IMR-90 (cell line): ENCODE measurements around the gene UBE2J1. TPM values are rescaled to one million over a fixed set of nuclear protein-coding genes. Genes with fewer than 3 reads are reported as not detected.

Source experiments
- ATAC-seq: fragments of 200-7000 bp; cut with Tn5 transposase; 2 replicates; pipeline ENCODE4 v1.9.1; 2020; ENCODE audit warnings: low read depth, mild to moderate bottlenecking, moderate library complexity
- BruUV-seq: library from RNA; stranded (reverse); fragments of 400-500 nt; replicated peaks from 2 replicates; lab custom pipeline; 2021; lab: Mats Ljungman, UMichigan
- CTCF ChIA-PET: fragments of 300-600 bp; formaldehyde crosslinking; extraction: SDS; loops from one replicate; lab custom pipeline; 2021; ENCODE audit warnings: antibody characterized with exemption; lab: Yijun Ruan, JAX
- POLR2A ChIA-PET: fragments of 300-600 bp; sonication (Branson Sonifier 250); formaldehyde crosslinking; loops from one replicate; lab custom pipeline; 2022; ENCODE audit warnings: antibody characterized with exemption; ENCODE audit not compliant: unreplicated experiment; lab: Charles Lee
- DNase-seq: peaks from one replicate; pipeline ENCODE4 v3.0.0; 2013
- H2AFZ ChIP-seq: replicated peaks from 2 replicates; pipeline ENCODE3; 2013; ENCODE audit warnings: low read length, mild to moderate bottlenecking; ENCODE audit not compliant: poor library complexity
- H2AK5ac ChIP-seq: 2 replicates; pipeline ENCODE4 v1.6.1; 2013; ENCODE audit warnings: low read depth, low read length, inconsistent platforms
- H2AK9ac ChIP-seq: replicated peaks from 2 replicates; pipeline ENCODE3; 2013; ENCODE audit warnings: mild to moderate bottlenecking, low read depth, low read length, moderate library complexity; ENCODE audit not compliant: poor library complexity
- H2BK120ac ChIP-seq: 2 replicates; pipeline ENCODE4 v1.6.1; 2013; ENCODE audit warnings: low read depth, low read length, inconsistent platforms
- H2BK15ac ChIP-seq: 3 replicates; pipeline ENCODE4 v1.6.1; 2013; ENCODE audit warnings: low read depth, low read length, inconsistent platforms
- H2BK20ac ChIP-seq: 2 replicates; pipeline ENCODE4 v1.6.1; 2013; ENCODE audit warnings: low read depth, mild to moderate bottlenecking, inconsistent platforms, low read length, moderate library complexity
- H2BK5ac ChIP-seq: 2 replicates; pipeline ENCODE4 v1.6.1; 2013; ENCODE audit warnings: mild to moderate bottlenecking, low read depth, low read length, inconsistent platforms; ENCODE audit not compliant: poor library complexity, severe bottlenecking
- H3K14ac ChIP-seq: replicated peaks from 2 replicates; pipeline ENCODE4 v1.6.1; 2013; ENCODE audit warnings: low read depth, low read length, inconsistent platforms
- H3K18ac ChIP-seq: 2 replicates; pipeline ENCODE4 v1.6.1; 2013; ENCODE audit warnings: low read depth, low read length, control low read depth
- H3K23ac ChIP-seq: 2 replicates; pipeline ENCODE4 v1.6.1; 2013; ENCODE audit warnings: low read depth, low read length, inconsistent platforms
- H3K27ac ChIP-seq: 2 replicates; pipeline ENCODE4 v1.5.1; 2013; ENCODE audit warnings: mild to moderate bottlenecking, control low read depth, low read length; ENCODE audit not compliant: insufficient read depth
- H3K27me3 ChIP-seq: 2 replicates; pipeline ENCODE4 v1.6.1; 2013; ENCODE audit warnings: low read length; ENCODE audit not compliant: control insufficient read depth, insufficient read depth
- H3K36me3 ChIP-seq: 2 replicates; pipeline ENCODE4 v1.6.1; 2013; ENCODE audit warnings: low read length, mixed read lengths; ENCODE audit not compliant: control insufficient read depth, insufficient read depth
- H3K4ac ChIP-seq: 2 replicates; pipeline ENCODE4 v1.6.1; 2013; ENCODE audit warnings: low read depth, low read length, inconsistent platforms
- H3K4me1 ChIP-seq: 2 replicates; pipeline ENCODE4 v1.6.1; 2013; ENCODE audit warnings: low read length, mixed read lengths; ENCODE audit not compliant: control insufficient read depth, insufficient read depth
- H3K4me2 ChIP-seq: 2 replicates; pipeline ENCODE4 v1.6.1; 2013; ENCODE audit warnings: low read depth, mild to moderate bottlenecking, control low read depth, low read length, moderate library complexity
- H3K4me3 ChIP-seq: 2 replicates; pipeline ENCODE4 v1.5.1; 2013; ENCODE audit warnings: low read depth, mild to moderate bottlenecking, control low read depth, low read length, moderate library complexity; ENCODE audit not compliant: insufficient read depth
- H3K56ac ChIP-seq: 2 replicates; pipeline ENCODE4 v1.6.1; 2013; ENCODE audit warnings: low read length, inconsistent platforms; ENCODE audit not compliant: insufficient read depth; ENCODE audit errors: extremely low read depth
- H3K79me1 ChIP-seq, 2 experiments: 2 replicates each; pipeline ENCODE4 v1.6.1; 2013; ENCODE audit warnings: low read length in 2 of 2, inconsistent platforms in 1 of 2, low read depth in 1 of 2
- H3K9ac ChIP-seq: 2 replicates; pipeline ENCODE4 v1.6.1; 2013; ENCODE audit warnings: low read depth, low read length, control low read depth
- H3K9me1 ChIP-seq: 2 replicates; pipeline ENCODE4 v1.6.1; 2013; ENCODE audit warnings: low read length, inconsistent platforms; ENCODE audit not compliant: insufficient read depth
- H3K9me3 ChIP-seq: 2 replicates; pipeline ENCODE4 v1.6.1; 2013; ENCODE audit warnings: low read length; ENCODE audit not compliant: control insufficient read depth, insufficient read depth
- H4K20me1 ChIP-seq: 2 replicates; pipeline ENCODE4 v1.6.1; 2013; ENCODE audit warnings: low read length, inconsistent platforms; ENCODE audit not compliant: insufficient read depth
- H4K5ac ChIP-seq: 2 replicates; pipeline ENCODE4 v1.6.1; 2013; ENCODE audit warnings: mild to moderate bottlenecking, low read depth, low read length, control low read depth
- H4K8ac ChIP-seq, 2 experiments: 2 replicates each; pipeline ENCODE4 v1.6.1; 2013; ENCODE audit warnings: low read depth in 2 of 2, low read length in 2 of 2, control low read depth in 1 of 2, inconsistent platforms in 1 of 2
- H4K91ac ChIP-seq: 2 replicates; pipeline ENCODE4 v1.6.1; 2013; ENCODE audit warnings: low read depth, low read length, inconsistent platforms; ENCODE audit not compliant: insufficient read depth
- CEBPB ChIP-seq: IDR thresholded peaks from 2 replicates; pipeline ENCODE4 v1.6.1; 2012; ENCODE audit warnings: low read depth, low read length, improper control_type of control experiment
- MAFK ChIP-seq: IDR thresholded peaks from 2 replicates; pipeline ENCODE4 v1.6.1; 2012; ENCODE audit warnings: low read depth, low read length, improper control_type of control experiment
- NFE2L2 ChIP-seq: fragments of 150-350 bp; IDR thresholded peaks from 2 replicates; pipeline ENCODE4 v1.6.1; 2016; ENCODE audit warnings: low read depth, mild to moderate bottlenecking, low read length
- POLR2A ChIP-seq: IDR thresholded peaks from 2 replicates; pipeline ENCODE4 v1.6.1; 2012; ENCODE audit warnings: mild to moderate bottlenecking, low read depth, low read length
- RAD21 ChIP-seq: IDR thresholded peaks from 2 replicates; pipeline ENCODE4 v1.6.1; 2012; ENCODE audit warnings: low read length, improper control_type of control experiment
- WGBS, 2 experiments: methylation state at CpG; one replicate each; pipeline versions ENCODE4 v1.1.5 to v1.1.7; 2013; ENCODE audit warnings: missing lambda C conversion rate in 2 of 2; ENCODE audit not compliant: insufficient read length in 1 of 2; ENCODE audit errors: extremely low coverage in 2 of 2; 5-methylcytosine and 5-hydroxymethylcytosine counted together
- dilution Hi-C: fragments of 300-500 bp; cut with HindIII; formaldehyde crosslinking; loops from one replicate; pipeline ENCODE4 v1.14.3; 2018; ENCODE audit warnings: low sequenced_read_pairs; ENCODE audit not compliant: unreplicated experiment
- in situ Hi-C: fragments of 300-500 bp; cut with MboI; formaldehyde crosslinking; loops from 3 replicates; pipeline ENCODE4 v1.14.3; 2019; ENCODE audit warnings: low sequenced_read_pairs, inconsistent platforms, mixed read lengths
- intact Hi-C: fragments of 100-400 bp; cut with micrococcal nuclease; formaldehyde crosslinking; loops from 2 replicates; pipeline ENCODE4 v1.10.0; 2022
- polyA plus RNA-seq, 3 experiments: library from polyadenylated mRNA; depleted of rRNA; stranded (reverse); fragments of >200 nt; gene quantifications; 2 replicates each; pipeline ENCODE4 v1.2.3, GENCODE V29; 2012; ENCODE audit warnings: low replicate concordance in 1 of 3
- total RNA-seq: library from RNA; depleted of rRNA; stranded (reverse); fragments of >200 nt; gene quantifications from 2 replicates; pipeline ENCODE4 v1.2.3, GENCODE V29; 2012
- TF ChIP-seq, protein P1 (sequence below): conservative IDR thresholded peaks from 2 replicates; pipeline ENCODE4 v1.5.1; 2012; ENCODE audit warnings: mild to moderate bottlenecking, low read depth, low read length, improper control_type of control experiment

UBE2J1 gene
- total and polyA plus RNA-seq, 2 of the 4 experiments (the other 2 are of a cell fraction) = 20.9 to 35.3 TPM

DNA sequence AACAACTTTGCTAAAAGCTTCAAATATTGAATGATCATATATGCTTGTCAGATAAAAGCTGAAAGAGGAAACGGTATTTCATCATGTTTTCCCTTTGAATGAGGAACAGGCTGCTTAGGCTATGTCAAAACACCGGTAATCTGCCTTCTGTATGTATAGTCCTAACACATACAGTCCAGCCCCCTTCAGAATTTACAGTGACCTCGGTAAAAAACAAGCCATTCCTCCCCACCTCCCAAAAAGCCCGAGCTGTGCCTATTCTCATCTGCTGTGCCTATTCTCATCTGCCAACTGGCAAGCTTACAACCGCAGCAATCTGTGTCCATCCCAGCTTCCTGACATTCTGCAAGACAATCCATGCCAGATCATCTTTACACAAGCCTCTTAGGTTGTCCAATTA is 26.8 kb upstream of the UBE2J1 start:
- H2AK5ac ChIP-seq = no peak overlapping the region
- DNase-seq (no peak), ATAC-seq (no peak)
- H3K9me3 ChIP-seq = no peaks in the 10 kb centered on the region
- no peak overlapping the region for H2BK15ac ChIP-seq
- POLR2A ChIA-PET = no interaction called here
- 10% methylated on average over 2 of the region's 5 CpGs; no CpG with 5 or more reads in 1 of the 2 experiments for WGBS, 2 experiments
- in situ Hi-C loops (no loop called here), intact Hi-C loops (no loop called here), dilution Hi-C loops (no loop called here)
- no peak overlapping the region for H2BK5ac ChIP-seq
- peaks cover 6% of the 10 kb centered on the region for H3K27me3 ChIP-seq
- no peaks in the 10 kb centered on the region for H3K4me1 ChIP-seq
- no TSS peak for BruUV-seq
- H3K9me1 ChIP-seq = no peaks in the 10 kb centered on the region
- H4K20me1 ChIP-seq = no peaks in the 10 kb centered on the region
- TF ChIP-seq NFE2L2 (no peak), CEBPB (no peak), MAFK (no peak), RAD21 (no peak), POLR2A (no peak)
- TF ChIP-seq, protein P1, sequence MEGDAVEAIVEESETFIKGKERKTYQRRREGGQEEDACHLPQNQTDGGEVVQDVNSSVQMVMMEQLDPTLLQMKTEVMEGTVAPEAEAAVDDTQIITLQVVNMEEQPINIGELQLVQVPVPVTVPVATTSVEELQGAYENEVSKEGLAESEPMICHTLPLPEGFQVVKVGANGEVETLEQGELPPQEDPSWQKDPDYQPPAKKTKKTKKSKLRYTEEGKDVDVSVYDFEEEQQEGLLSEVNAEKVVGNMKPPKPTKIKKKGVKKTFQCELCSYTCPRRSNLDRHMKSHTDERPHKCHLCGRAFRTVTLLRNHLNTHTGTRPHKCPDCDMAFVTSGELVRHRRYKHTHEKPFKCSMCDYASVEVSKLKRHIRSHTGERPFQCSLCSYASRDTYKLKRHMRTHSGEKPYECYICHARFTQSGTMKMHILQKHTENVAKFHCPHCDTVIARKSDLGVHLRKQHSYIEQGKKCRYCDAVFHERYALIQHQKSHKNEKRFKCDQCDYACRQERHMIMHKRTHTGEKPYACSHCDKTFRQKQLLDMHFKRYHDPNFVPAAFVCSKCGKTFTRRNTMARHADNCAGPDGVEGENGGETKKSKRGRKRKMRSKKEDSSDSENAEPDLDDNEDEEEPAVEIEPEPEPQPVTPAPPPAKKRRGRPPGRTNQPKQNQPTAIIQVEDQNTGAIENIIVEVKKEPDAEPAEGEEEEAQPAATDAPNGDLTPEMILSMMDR = no peak
- CTCF ChIA-PET = no interaction called here
- H2BK120ac ChIP-seq = no peak overlapping the region
- H3K14ac ChIP-seq = no peak overlapping the region
- no peak overlapping the region for H2AFZ ChIP-seq
- no peak overlapping the region for H3K56ac ChIP-seq
- no peak overlapping the region for H2AK9ac ChIP-seq
- no peak overlapping the region for H3K4me2 ChIP-seq
- H4K91ac ChIP-seq = no peak overlapping the region
- no peak overlapping the region for H3K4me3 ChIP-seq
- no peak overlapping the region for H4K5ac ChIP-seq
- H4K8ac ChIP-seq = no peak overlapping the region
- no peak overlapping the region for H3K9ac ChIP-seq
- H3K79me1 ChIP-seq = no peaks in the 10 kb centered on the region
- no peak overlapping the region for H3K27ac ChIP-seq
- no peaks in the 10 kb centered on the region for H3K36me3 ChIP-seq
- no peak overlapping the region for H3K23ac ChIP-seq
- H3K4ac ChIP-seq = no peak overlapping the region
- no peak overlapping the region for H3K18ac ChIP-seq
- no peak overlapping the region for H2BK20ac ChIP-seq
